Right renal pelvis (tissue), 4 donors: ENCODE results near the gene CEP135. TPM values are rescaled to one million over a fixed set of nuclear protein-coding genes. Genes with fewer than 3 reads are reported as not detected.
A peak's percentile ranks its signal among the peaks of the same experiment; 100 is the strongest.
"Not testable (repeated sequence)": the region's sequence is repeated elsewhere in the genome, so short reads cannot be mapped to it uniquely, and the experiment has no call there.

Experiments used
- DNase-seq, 4 donors: peaks; one replicate each; pipeline ENCODE4 v3.0.0-alpha.2; 2013; ENCODE audit warnings: low read depth in 4 of 4, low spot score in 3 of 4, missing footprints in 1 of 4
- polyA plus RNA-seq, 4 donors: library from polyadenylated mRNA; unstranded; fragments of 120-200 nt; gene quantifications; one replicate each; pipeline ENCODE4 v1.2.1, GENCODE V29; 2013; ENCODE audit not compliant: insufficient read length in 4 of 4

Gene CEP135
- 10 to 100 TPM; 12.5 to 18.0 (median 14.4) TPM for polyA plus RNA-seq

- DNase-seq, result peak; percentile 87 to 92 (median 91)
These were observed at the start of gene CEP135 for GRCh38 chr4:55948726-55949481. Gene CEP135, plus strand, starts transcription at chr4:55948945. Its CDS starts 3,186 bp downstream, at chr4:55952131.

GRCh38 chr4:55902677-55903076 is 46.1 kb upstream of the CEP135 start:
- DNase-seq, result no peak

- DNase-seq, result no peak
These were observed 45.2 kb upstream of the CEP135 start for GRCh38 chr4:55903577-55903976.

- no peak for DNase-seq
These were observed 44.2 kb upstream of the CEP135 start for GRCh38 chr4:55904576-55904975.

GRCh38 chr4:55906323-55906722 is 42.4 kb upstream of the CEP135 start:
- no peak for DNase-seq

GRCh38 chr4:55906989-55907388 is 41.8 kb upstream of the CEP135 start:
- no peak for DNase-seq

- no peak for DNase-seq
These were observed 41.3 kb upstream of the CEP135 start for GRCh38 chr4:55907469-55907868.

GRCh38 chr4:55910140-55910539 is 38.6 kb upstream of the CEP135 start:
- no peak for DNase-seq

GRCh38 chr4:55912249-55912648 is 36.5 kb upstream of the CEP135 start:
- DNase-seq, result no peak

- DNase-seq, result no peak
These were observed 28.2 kb upstream of the CEP135 start for GRCh38 chr4:55920571-55920970.

- DNase-seq, result no peak
These were observed 27.7 kb upstream of the CEP135 start for GRCh38 chr4:55921093-55921492.

GRCh38 chr4:55925241-55925640 is 23.5 kb upstream of the CEP135 start:
- no peak for DNase-seq

- no peak for DNase-seq
These were observed 22.1 kb upstream of the CEP135 start for GRCh38 chr4:55926610-55927009.

- DNase-seq, result no peak
These were observed 20.8 kb upstream of the CEP135 start for GRCh38 chr4:55927803-55928437.

- DNase-seq, result no peak
These were observed 19.9 kb upstream of the CEP135 start for GRCh38 chr4:55928846-55929245.

GRCh38 chr4:55931043-55931442 is 17.7 kb upstream of the CEP135 start:
- no peak for DNase-seq

- no peak for DNase-seq
These were observed 16.9 kb upstream of the CEP135 start for GRCh38 chr4:55931833-55932232.

GRCh38 chr4:55932511-55932910 is 16.2 kb upstream of the CEP135 start:
- no peak for DNase-seq

GRCh38 chr4:55933611-55934010 is 15.1 kb upstream of the CEP135 start:
- no peak for DNase-seq

GRCh38 chr4:55935907-55936306 is 12.8 kb upstream of the CEP135 start:
- not testable (repeated sequence) for DNase-seq

- DNase-seq, result no peak
These were observed 10.3 kb upstream of the CEP135 start for GRCh38 chr4:55938481-55938880.

GRCh38 chr4:55939421-55939820 is 9.3 kb upstream of the CEP135 start:
- DNase-seq, result no peak
